Activated CD8-positive, alpha-beta memory T cell treated with anti-CD3 and anti-CD28 coated beads for 1 hour (primary cell): ENCODE data around the gene ATP6V1F.

Source experiments
- DNase-seq, 2 donors: peaks; one replicate each; pipeline ENCODE4 v3.0.0-alpha.2; 2020; ENCODE audit warnings: low read depth in 1 of 2; ENCODE audit errors: extremely low read depth in 1 of 2

ATP6V1F gene, protein sequence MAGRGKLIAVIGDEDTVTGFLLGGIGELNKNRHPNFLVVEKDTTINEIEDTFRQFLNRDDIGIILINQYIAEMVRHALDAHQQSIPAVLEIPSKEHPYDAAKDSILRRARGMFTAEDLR

GRCh38 chr7:128862571-128863432 is at the start of gene ATP6V1F:
TSS of gene ATP6V1F (plus strand) at chr7:128862856. CDS start at chr7:128862905, 49 bp downstream.
- DNase-seq: peak; percentile 95 to 97

DNA sequence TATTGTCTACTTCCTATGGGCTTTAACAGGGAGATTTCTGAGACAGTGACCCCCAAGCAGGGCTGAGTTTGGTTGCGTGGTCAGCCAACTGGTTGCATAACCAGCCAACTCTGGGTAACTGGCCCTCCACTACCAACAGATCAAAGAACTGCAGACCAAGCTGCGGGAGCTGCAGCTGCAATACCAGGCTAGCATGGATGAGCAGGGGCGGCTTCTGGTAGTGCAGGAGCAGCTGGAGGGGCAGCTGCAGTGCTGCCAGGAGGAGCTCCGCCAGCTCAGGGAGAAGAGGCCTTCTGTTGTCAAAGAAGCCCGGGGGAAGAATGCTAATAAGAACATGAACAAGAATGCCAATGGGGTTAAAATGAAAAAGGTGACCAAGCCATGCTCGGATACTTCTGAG is 48.2 kb upstream of the ATP6V1F start:
- no peak for DNase-seq

DNA sequence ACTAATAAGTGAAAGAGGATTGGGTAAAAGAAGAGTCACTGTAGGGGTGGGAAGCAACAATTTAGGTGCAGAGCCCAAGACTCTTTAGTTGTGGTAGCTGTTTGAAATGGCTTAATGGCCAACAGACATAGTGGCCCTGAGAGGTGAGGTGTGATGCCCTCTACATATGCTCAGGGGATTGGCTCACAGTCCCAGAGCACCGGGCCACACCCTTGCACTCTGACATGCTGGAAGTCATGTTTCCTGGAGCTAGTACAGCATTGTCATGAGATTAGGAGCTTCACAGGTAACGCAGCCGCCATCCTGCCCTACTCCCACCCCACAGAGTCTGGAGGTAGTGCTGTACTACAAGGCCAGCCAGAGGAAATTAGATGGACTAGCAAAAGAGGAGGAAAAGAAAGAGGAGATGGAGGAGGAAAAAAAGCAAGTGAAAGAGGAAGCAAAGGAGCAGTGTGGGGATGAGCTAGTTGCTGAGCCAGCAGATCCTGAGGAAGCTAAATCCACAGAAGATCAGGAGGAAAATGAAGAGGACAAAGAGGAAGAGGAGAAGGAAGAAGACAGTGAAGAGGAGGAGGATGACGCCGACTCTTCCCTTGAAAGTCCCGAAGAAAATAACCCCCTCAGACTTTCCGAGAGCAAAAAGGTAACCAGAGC is 47.2 kb upstream of the ATP6V1F start:
- no peak for DNase-seq

GRCh38 chr7:128818694-128819093 is 44.0 kb upstream of the ATP6V1F start:
- no peak for DNase-seq

DNA sequence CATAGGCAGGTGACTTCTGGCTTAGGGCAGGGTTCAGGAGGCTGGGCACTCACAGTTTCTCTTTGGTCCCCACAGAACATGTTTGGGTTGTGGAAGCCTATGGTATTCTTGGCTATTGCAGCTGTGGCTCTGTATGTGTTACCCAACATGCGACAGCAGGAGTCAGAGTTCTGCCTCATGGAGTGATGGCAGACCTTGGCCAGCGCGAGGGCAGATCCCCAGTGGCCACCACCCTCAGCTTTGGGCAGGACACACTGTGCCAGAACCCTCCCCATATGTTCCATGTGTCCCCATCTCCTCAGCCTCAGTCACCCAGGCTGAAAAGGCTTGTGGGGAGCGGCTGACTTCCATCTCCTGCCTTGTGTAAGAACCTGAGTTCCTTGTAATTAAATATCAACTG is 40.9 kb upstream of the ATP6V1F start:
- no peak for DNase-seq

DNA sequence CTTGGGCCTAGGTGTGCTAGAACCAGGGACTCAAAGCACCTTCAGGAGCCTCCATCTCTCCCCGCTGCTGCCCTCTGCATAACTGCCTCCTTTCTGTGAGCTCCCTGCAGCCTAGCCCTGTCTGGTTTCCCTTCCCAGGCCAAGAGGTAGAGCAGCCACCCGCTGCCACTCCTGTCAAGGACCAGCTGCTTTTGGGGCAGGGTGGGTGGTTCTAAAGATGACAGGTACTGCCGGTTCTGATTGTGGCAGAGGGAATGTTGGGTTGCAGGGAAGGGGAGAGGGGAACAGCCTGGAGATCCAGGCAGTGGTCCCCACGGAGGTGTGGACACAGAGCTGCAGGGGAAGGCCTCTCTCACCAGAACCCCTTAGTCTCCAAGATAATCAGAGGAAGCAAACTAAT is 36.1 kb upstream of the ATP6V1F start:
- DNase-seq: no peak

DNA sequence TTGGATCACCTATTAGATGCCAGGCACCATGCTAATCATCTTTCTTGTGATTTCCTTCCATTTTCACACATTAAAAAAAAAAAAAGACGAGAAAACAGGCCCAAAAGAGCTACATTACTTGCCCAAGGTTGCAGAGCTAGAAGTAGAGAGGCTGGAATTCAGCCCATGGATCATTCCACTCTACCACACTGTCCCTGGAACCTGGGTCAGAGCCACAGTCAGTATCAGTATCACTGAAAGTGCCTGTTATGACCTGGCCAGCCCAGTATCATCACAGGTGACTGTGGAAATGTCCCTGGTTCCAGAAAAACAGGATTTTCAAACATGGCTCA is 35.8 kb upstream of the ATP6V1F start:
- DNase-seq: no peak

GRCh38 chr7:128827248-128827958 is 35.3 kb upstream of the ATP6V1F start:
- no peak for DNase-seq

DNA sequence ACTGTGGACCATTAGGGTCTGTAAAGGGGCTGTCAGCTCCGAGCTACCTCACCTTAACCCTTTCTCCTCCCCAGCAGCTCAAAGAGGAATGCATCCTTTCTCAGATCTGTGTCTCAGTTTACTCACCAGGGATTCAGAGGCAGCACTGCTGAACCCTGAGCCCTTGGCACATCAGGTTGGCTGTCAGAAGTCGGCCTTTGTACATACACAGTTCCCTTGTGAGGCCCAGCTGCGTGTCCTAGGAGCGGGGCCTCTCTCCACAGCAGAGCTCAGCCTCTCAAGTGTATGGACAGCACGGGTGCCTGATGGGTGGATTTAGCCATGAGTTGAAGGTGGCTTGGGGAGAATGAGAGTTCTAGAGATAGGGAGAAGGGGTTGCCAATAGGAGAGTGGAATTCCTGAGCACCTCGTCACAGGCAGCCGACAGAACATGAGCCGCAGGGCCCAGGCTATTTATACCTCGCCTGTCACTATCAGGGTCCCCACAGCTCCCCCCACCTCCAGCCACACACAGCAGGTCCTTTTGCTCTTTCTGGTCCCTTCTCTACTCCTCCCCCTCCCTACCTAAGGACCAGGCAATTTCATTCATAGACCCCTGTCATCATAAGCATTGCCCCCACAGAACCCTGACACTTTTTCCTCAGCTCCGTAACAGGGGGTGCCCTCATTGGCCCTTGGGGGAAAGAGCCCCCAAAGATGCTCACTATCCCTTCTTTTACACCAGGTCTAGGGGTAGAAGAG is 34.5 kb upstream of the ATP6V1F start:
- DNase-seq: no peak

DNA sequence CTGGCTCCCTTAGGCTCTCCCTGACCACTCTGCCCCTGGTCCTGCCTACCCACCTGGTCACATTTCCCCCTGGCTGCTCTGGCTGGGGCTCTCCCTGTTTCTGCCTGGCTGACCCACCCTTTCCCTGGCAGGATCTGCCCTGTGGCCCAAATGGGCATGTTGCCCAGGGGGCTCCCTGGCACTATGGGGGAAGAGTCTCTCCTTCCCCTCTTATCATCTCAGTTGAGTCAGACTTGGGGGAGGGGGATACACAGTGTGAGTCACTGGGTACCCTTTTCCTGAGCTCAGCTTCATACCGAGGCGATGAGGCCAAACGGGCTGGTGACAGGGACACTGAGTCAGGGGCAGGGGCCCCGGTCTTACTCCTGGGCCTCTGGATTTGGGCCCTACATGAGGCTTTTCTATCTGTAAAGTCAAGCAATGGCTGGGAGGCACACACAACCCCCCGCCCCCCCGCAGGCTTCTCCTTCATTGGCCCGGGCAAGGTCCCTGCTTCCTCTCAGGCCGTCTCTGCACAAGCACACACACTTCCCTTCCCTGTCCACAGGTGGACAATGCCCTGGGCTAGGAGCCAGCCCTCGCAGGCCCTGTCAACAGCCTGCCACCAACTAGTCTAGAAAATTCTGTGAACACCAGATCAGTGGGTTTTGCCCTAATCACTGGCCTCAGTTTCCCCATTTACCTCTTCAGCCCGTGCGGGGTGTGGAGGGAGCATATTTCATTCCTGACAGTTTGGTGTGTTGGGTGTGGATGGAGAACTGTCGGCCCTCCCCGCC is 33.1 kb upstream of the ATP6V1F start:
- DNase-seq: no peak

GRCh38 chr7:128830231-128831177 is 32.2 kb upstream of the ATP6V1F start, which contains the start of gene FLNC:
TSS of gene FLNC (plus strand) at chr7:128830406. CDS start at chr7:128830638, 232 bp downstream.
- no peak for DNase-seq

GRCh38 chr7:128831178-128831993 is 31.3 kb upstream of the ATP6V1F start:
- DNase-seq: no peak

GRCh38 chr7:128831994-128832879 is 30.4 kb upstream of the ATP6V1F start:
- DNase-seq: no peak

DNA sequence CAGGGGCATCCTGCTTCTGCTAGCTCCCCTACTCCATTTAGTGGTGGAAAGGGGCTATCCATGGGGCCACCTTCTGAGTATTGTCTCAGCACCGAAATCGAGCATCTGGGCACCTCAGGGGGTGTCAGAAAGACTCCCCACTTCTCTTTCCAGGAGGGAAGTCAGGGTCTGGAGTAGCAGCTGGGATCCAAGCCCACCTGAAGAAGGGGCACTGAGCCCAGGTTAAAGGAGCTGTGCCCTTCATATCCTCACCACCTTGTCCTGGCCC is 29.8 kb upstream of the ATP6V1F start:
- no peak for DNase-seq

DNA sequence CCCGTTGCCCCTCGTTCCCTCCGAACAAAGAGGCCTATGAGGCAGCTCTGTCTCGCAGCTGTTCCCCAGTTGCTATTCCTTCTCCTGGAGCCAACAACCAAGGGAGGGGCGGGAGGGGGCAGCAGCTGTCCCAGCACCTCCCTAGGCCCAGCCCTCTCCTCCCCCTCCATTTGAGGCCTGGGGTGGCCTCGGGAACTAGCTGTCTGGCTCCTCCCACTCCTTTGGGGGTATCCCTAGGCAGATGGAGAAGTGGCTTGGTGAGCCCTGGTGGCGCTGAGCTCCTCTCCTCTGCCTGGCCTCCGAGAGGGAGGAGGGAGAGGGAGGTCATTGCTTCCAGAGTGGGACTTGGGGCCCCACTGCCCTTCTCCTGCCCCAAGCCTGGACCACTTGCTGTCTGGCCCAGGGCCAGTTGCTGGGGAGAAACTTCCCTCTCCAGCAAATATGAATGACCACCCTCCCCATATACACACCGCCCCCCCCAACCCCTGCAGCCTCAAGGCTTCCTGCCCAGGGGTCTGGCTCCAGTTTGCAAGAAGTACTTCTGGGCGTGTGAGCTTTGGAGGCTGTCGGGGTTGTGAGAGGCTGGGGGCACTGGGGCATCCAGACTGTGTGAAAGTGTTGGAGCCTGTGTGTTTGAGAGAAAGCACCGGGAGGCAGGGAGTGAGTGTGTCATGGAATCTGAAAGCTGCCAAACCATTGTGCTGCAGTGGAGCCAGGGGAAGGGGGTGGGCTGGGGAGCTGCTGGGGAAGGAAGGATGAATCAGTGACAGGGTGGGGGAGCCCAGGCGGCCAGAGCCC is 29.3 kb upstream of the ATP6V1F start:
- no peak for DNase-seq

DNA sequence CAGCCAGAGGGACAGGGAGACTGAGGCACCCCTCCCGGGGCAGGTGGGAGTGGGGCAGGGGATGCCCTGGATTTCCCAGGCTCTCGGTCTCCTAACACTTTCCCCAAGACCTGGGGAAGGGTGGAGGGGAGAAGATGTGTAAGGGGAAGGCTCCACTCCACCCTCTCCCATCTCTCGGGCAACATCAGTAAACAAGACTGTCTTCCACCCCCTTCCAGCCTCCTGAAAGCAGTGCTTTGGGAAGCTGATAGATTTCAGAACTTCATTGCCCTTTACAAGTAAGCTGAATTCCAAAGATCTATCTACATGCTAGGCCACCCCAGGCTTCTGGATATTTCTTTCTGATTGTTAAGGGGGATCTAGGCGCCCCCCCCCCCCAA is 28.7 kb upstream of the ATP6V1F start:
- DNase-seq: no peak
